ENCODE measurements around the gene EML2.

GRCh38 chr19:45600340-45600885, 38.8 kb downstream of the EML2 start:
- no peak for TF ChIP-seq CTCF (IDR thresholded peaks at IDR 0.05; ENCODE audit: insufficient read depth, low read depth, low read length)
- no peak for TF ChIP-seq EZH2 (IDR thresholded peaks at IDR 0.05; ENCODE audit: insufficient read depth, low read length)
